PFSK-1 (cell line): ENCODE data around the gene KCNG4.

Source experiments
- FOXP2 ChIP-seq: optimal IDR thresholded peaks from 2 replicates; pipeline ENCODE3; 2011; ENCODE audit warnings: borderline replicate concordance, control low read depth, inconsistent platforms; ENCODE audit not compliant: insufficient read depth; ENCODE audit errors: extremely low read length, extremely low read depth
- POLR2AphosphoS5 ChIP-seq: IDR thresholded peaks from 2 replicates; pipeline ENCODE4 v1.6.1; 2012; ENCODE audit warnings: low read depth, mild to moderate bottlenecking, control low read depth, low read length, moderate library complexity
- REST ChIP-seq, 2 experiments: IDR thresholded peaks; 2 replicates each; pipeline versions ENCODE4 v1.6.1 to v1.8.0; 2011 to 2012; ENCODE audit warnings: low read depth in 2 of 2, low read length in 2 of 2, control low read depth in 1 of 2, inconsistent platforms in 1 of 2, mild to moderate bottlenecking in 1 of 2, moderate library complexity in 1 of 2; ENCODE audit not compliant: insufficient read depth in 1 of 2
- SIN3A ChIP-seq: IDR thresholded peaks from 2 replicates; pipeline ENCODE4 v1.6.1; 2012; ENCODE audit warnings: mild to moderate bottlenecking, low read length, moderate library complexity, borderline replicate concordance; ENCODE audit not compliant: insufficient read depth
- TAF1 ChIP-seq: IDR thresholded peaks from 2 replicates; pipeline ENCODE4 v1.6.1; 2012; ENCODE audit warnings: low read length, control low read depth, borderline replicate concordance; ENCODE audit not compliant: insufficient read depth

Gene KCNG4

GRCh38 chr16:84218956-84219355 lies 20.9 kb downstream of the KCNG4 start:
- TF ChIP-seq REST (IDR thresholded peaks at IDR 0.05; ENCODE audit: insufficient read depth in 1 of 2, low read depth in 2 of 2, low read length in 2 of 2), result no peak
- TF ChIP-seq SIN3A, result no peak
- no peak for TF ChIP-seq POLR2AphosphoS5
- TF ChIP-seq FOXP2, result no peak
- no peak for TF ChIP-seq TAF1

- no peak for TF ChIP-seq TAF1
- no peak for TF ChIP-seq SIN3A
- no peak for TF ChIP-seq FOXP2
- TF ChIP-seq REST (IDR thresholded peaks at IDR 0.05; ENCODE audit: insufficient read depth in 1 of 2, low read depth in 2 of 2, low read length in 2 of 2), result no peak
- no peak for TF ChIP-seq POLR2AphosphoS5
These were observed 21.5 kb downstream of the KCNG4 start for GRCh38 chr16:84218176-84218823.

- TF ChIP-seq FOXP2, result no peak
- TF ChIP-seq SIN3A, result no peak
- no peak for TF ChIP-seq POLR2AphosphoS5
- TF ChIP-seq REST (IDR thresholded peaks at IDR 0.05; ENCODE audit: insufficient read depth in 1 of 2, low read depth in 2 of 2, low read length in 2 of 2), result no peak
- TF ChIP-seq TAF1, result no peak
These were observed 24.3 kb downstream of the KCNG4 start for GRCh38 chr16:84215531-84215930.

- TF ChIP-seq SIN3A (no peak), REST (IDR thresholded peaks at IDR 0.05; ENCODE audit: insufficient read depth in 1 of 2, low read depth in 2 of 2, low read length in 2 of 2) (no peak), POLR2AphosphoS5 (no peak), FOXP2 (no peak), TAF1 (no peak)
These were observed 25.3 kb downstream of the KCNG4 start for GRCh38 chr16:84214451-84215066.
